Neural cell (in vitro differentiated cells): Measurements from ENCODE around the gene IRX4. TPM values are rescaled to one million over a fixed set of nuclear protein-coding genes. Genes with fewer than 3 reads are reported as not detected.

Experiments
- H2AFZ ChIP-seq: fragments of 200-600, 300-800 bp; sonication (generic), shearing (Covaris generic); 2 replicates; pipeline ENCODE4 v1.6.0; 2014; ENCODE audit warnings: low read depth, mild to moderate bottlenecking, antibody characterized with exemption, low read length, moderate library complexity
- H3F3A ChIP-seq: fragments of 200-600 bp; shearing (Covaris generic); 2 replicates; pipeline ENCODE4 v1.6.1; 2016; ENCODE audit warnings: mild to moderate bottlenecking, moderate library complexity, mixed read lengths, antibody characterized with exemption, low read length; ENCODE audit not compliant: insufficient read depth, poor library complexity, severe bottlenecking
- H3K27ac ChIP-seq: fragments of 200-600, 300-800 bp; sonication (generic), shearing (Covaris generic); 2 replicates; pipeline ENCODE4 v1.5.1; 2014; ENCODE audit warnings: mild to moderate bottlenecking, low read length, moderate library complexity
- H3K27me3 ChIP-seq: fragments of 300-800, 200-600 bp; sonication (generic), shearing (Covaris generic); 2 replicates; pipeline ENCODE4 v1.6.0; 2014; ENCODE audit warnings: mild to moderate bottlenecking, low read depth, low read length, moderate library complexity; ENCODE audit not compliant: insufficient read depth
- H3K36me3 ChIP-seq: fragments of 300-800, 200-600 bp; sonication (generic), shearing (Covaris generic); 2 replicates; pipeline ENCODE4 v1.5.1; 2014; ENCODE audit warnings: mild to moderate bottlenecking, antibody characterized with exemption, low read length, moderate library complexity; ENCODE audit not compliant: insufficient read depth
- H3K4me2 ChIP-seq: fragments of 300-800, 200-600 bp; sonication (generic), shearing (Covaris generic); 2 replicates; pipeline ENCODE4 v1.6.0; 2014; ENCODE audit warnings: mild to moderate bottlenecking, low read length
- H3K4me3 ChIP-seq: fragments of 300-800, 200-600 bp; sonication (generic), shearing (Covaris generic); 2 replicates; pipeline ENCODE4 v1.5.1; 2014; ENCODE audit warnings: mild to moderate bottlenecking, low read length, moderate library complexity
- H3K79me2 ChIP-seq: fragments of 200-600 bp; shearing (Covaris generic); replicated peaks from 2 replicates; pipeline ENCODE4 v1.6.0; 2014; ENCODE audit warnings: mild to moderate bottlenecking, low read length, moderate library complexity; ENCODE audit not compliant: insufficient read depth
- H3K9ac ChIP-seq: fragments of 300-800, 200-600 bp; sonication (generic), shearing (Covaris generic); 2 replicates; pipeline ENCODE4 v1.6.1; 2016; ENCODE audit warnings: mild to moderate bottlenecking, low read length, mixed read lengths
- H3K9me2 ChIP-seq: fragments of 200-600 bp; shearing (Covaris generic); 2 replicates; pipeline ENCODE4 v1.6.1; 2016; ENCODE audit warnings: mild to moderate bottlenecking, low read length, mixed read lengths; ENCODE audit not compliant: insufficient read depth
- H3K9me3 ChIP-seq: fragments of 200-600, 300-800 bp; sonication (generic), shearing (Covaris generic); 2 replicates; pipeline ENCODE4 v1.6.1; 2016; ENCODE audit warnings: mild to moderate bottlenecking, mixed run types, low read length, moderate library complexity, mixed read lengths
- H4K20me1 ChIP-seq: fragments of 200-600 bp; shearing (Covaris generic); 2 replicates; pipeline ENCODE4 v1.6.1; 2016; ENCODE audit warnings: mild to moderate bottlenecking, mixed run types; ENCODE audit not compliant: insufficient read depth
- CTCF ChIP-seq: fragments of 450-650 bp; IDR thresholded peaks from 2 replicates; pipeline ENCODE4 v1.5.1; 2014; ENCODE audit warnings: antibody characterized with exemption, mild to moderate bottlenecking, moderate library complexity; ENCODE audit not compliant: poor library complexity, severe bottlenecking
- EP300 ChIP-seq: fragments of 450-650 bp; conservative IDR thresholded peaks from 2 replicates; pipeline ENCODE4 v1.6.1; 2014; ENCODE audit warnings: antibody characterized with exemption, mild to moderate bottlenecking, moderate library complexity; ENCODE audit not compliant: poor library complexity, severe bottlenecking
- EZH2 ChIP-seq: fragments of 200-600, 300-800 bp; shearing (Covaris generic), sonication (generic); IDR thresholded peaks from 2 replicates; pipeline ENCODE4 v1.6.1; 2014; ENCODE audit warnings: antibody characterized with exemption, low read length, borderline replicate concordance, mild to moderate bottlenecking; ENCODE audit not compliant: insufficient read depth, poor library complexity, severe bottlenecking
- MXI1 ChIP-seq: fragments of 450-650 bp; conservative IDR thresholded peaks from 2 replicates; pipeline ENCODE4 v1.6.1; 2014; ENCODE audit warnings: antibody characterized with exemption, mild to moderate bottlenecking; ENCODE audit not compliant: poor library complexity, severe bottlenecking
- POLR2AphosphoS5 ChIP-seq: IDR thresholded peaks from 2 replicates; pipeline ENCODE4 v1.6.1; 2012
- RAD21 ChIP-seq: fragments of 450-650 bp; conservative IDR thresholded peaks from 2 replicates; pipeline ENCODE4 v1.6.1; 2014; ENCODE audit warnings: antibody characterized with exemption, mild to moderate bottlenecking, moderate library complexity
- REST ChIP-seq: IDR thresholded peaks from 2 replicates; pipeline ENCODE4 v1.6.1; 2012; ENCODE audit warnings: borderline replicate concordance
- SMC3 ChIP-seq: fragments of 450-650 bp; conservative IDR thresholded peaks from 2 replicates; pipeline ENCODE4 v1.6.1; 2014; ENCODE audit warnings: antibody characterized with exemption, mild to moderate bottlenecking, moderate library complexity; ENCODE audit not compliant: poor library complexity
- TAF1 ChIP-seq: IDR thresholded peaks from 2 replicates; pipeline ENCODE4 v1.6.1; 2012; ENCODE audit warnings: low read depth
- polyA plus RNA-seq: library from polyadenylated mRNA; depleted of rRNA; stranded (reverse); fragments of >200 nt; gene quantifications from 2 replicates; pipeline ENCODE4 v1.2.3, GENCODE V29; 2014

The IRX4 gene
- polyA plus RNA-seq, 1 donor from 2014 or later = not detected

DNA sequence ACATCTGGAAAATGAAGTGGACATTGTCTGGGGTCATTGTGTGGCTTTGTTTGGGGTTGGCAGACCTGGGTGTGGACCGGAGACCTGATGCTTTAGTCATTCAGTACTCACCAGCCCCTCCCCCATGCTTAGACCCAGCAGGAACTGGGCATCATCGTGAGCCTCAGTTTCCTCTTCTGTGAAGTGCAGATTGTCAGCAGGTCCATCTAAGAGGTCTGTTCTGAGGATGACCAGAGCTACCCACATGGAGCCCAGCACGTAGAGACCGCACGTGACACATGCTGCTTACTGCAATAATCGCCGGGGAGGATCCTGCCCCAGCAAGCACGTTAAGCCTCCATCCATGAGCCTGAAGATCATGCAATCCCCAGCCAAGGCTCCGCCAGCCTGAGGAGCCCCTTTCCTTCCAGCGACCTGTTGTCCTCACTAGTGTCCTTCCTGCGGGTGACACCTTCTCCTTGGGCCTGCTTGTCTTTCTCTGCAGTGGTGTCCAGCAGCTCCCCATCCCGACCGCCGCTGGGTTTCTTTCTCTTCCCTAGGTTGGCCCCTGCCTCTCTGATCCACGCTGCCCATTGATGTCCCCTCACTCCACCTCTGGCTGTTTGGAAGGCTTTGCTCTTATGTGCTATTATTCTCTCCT lies 26.7 kb upstream of the IRX4 start:
- Histone ChIP-seq H3K9me2 (no peaks in the 10 kb centered on the region), H3K4me3 (no peak overlapping the region), H3K9me3 (no peaks in the 10 kb centered on the region), H4K20me1 (no peaks in the 10 kb centered on the region), H2AFZ (no peak overlapping the region), H3F3A (no peaks in the 10 kb centered on the region), H3K36me3 (no peaks in the 10 kb centered on the region), H3K27me3 (no peaks in the 10 kb centered on the region), H3K79me2 (no peaks in the 10 kb centered on the region), H3K4me2 (no peak overlapping the region), H3K27ac (no peak overlapping the region), H3K9ac (no peak overlapping the region)
- TF ChIP-seq POLR2AphosphoS5 (no peak), REST (no peak), SMC3 (no peak), RAD21 (no peak)

GRCh38 chr5:1908931-1909330 lies 26.2 kb upstream of the IRX4 start:
- Histone ChIP-seq H4K20me1 (no peaks in the 10 kb centered on the region), H3K79me2 (no peaks in the 10 kb centered on the region), H3K9me3 (no peaks in the 10 kb centered on the region), H3K36me3 (no peaks in the 10 kb centered on the region), H3K4me2 (no peak overlapping the region), H3K9ac (no peak overlapping the region), H3F3A (no peaks in the 10 kb centered on the region), H3K27me3 (no peaks in the 10 kb centered on the region), H2AFZ (no peak overlapping the region), H3K9me2 (no peaks in the 10 kb centered on the region), H3K27ac (no peak overlapping the region), H3K4me3 (no peak overlapping the region)
- TF ChIP-seq EP300 (no peak), SMC3 (no peak), TAF1 (no peak), EZH2 (no peak), MXI1 (no peak), REST (no peak), POLR2AphosphoS5 (no peak), CTCF (no peak), RAD21 (no peak)
